CD4-positive, alpha-beta T cell treated with Interleukin-17A for 4 hours (primary cell): ENCODE measurements around the gene SHE.
A peak's percentile ranks its signal among the peaks of the same experiment; 100 is the strongest.
"Not testable (repeated sequence)": the region's sequence is repeated elsewhere in the genome, so short reads cannot be mapped to it uniquely, and the experiment has no call there.

ENCODE experiments used
- DNase-seq: peaks from one replicate; pipeline ENCODE4 v3.0.0-alpha.2; 2020; ENCODE audit warnings: mixed read lengths

SHE gene

DNA sequence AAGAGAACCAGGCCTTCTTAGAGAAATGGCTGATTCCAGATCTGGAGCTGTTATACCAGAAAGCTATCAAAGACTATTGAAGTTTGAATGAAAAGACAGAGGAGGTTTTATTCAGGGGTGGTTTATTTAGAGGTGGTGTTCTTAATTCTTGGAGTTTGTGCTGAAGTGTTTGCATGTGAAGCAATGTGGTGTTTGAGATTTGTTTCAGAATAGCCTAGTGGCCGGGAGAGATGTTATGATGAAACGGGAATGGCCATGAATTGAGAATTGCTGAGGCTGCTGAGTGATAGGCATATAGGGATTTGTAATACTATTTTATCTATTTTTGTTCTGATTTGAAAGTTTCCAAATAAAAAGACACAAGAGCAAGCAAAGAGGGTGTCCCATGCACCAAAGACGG lies 10.5 kb upstream of the SHE start:
- no peak for DNase-seq

GRCh38 chr1:154503898-154504297 lies 1.7 kb upstream of the SHE start:
- no peak for DNase-seq

GRCh38 chr1:154502744-154503115 lies 518 bp upstream of the SHE start:
- DNase-seq = no peak

- no peak for DNase-seq
These were observed 668 bp downstream of the SHE start for GRCh38 chr1:154501423-154502065.

GRCh38 chr1:154500533-154500932 lies 1.7 kb downstream of the SHE start:
- no peak for DNase-seq

GRCh38 chr1:154499446-154499845 lies 2.8 kb downstream of the SHE start:
- DNase-seq = no peak

DNA sequence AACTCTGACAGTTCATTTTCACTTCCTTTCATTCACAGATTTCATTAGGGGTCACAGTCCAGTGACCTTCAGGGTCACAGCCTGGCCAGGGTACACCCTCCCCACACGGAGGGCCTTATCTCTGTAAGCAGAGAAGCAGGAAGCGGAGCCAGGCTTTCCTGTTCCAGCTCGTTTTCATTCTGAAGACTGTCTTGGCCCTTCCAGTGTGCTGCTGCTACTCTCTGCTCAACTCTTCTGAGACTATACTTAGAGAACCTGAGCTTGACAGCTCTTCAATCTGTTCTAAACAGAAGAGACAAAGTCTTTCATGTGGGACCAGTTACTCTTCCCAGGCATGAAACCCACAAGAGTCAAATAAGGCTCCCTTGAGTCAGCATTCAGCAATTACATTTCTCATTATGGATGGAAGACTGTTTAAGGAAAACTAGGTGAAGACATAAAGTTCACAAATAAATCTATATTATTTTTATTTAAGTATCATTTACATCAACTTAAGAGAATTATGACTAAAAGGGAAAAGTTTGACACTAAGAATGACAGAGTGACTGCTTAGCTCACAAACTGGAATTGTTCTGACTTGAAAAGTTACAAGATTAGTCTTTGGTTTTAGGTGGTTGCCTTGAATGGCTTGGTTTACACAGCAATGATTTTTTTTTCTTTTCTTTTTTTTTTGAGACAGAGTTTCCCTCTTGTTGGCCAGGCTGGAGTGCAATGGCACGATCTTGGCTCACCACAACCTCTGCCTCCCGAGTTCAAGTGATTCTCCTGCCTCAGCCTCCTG lies 5.0 kb downstream of the SHE start:
- peak; percentile 27 for DNase-seq

- no peak for DNase-seq
These were observed 5.8 kb downstream of the SHE start for GRCh38 chr1:154496383-154496782.

GRCh38 chr1:154495496-154496273 lies 6.5 kb downstream of the SHE start:
- no peak for DNase-seq

- peak; percentile 45 for DNase-seq
These were observed 8.9 kb downstream of the SHE start for GRCh38 chr1:154493276-154493675.

DNA sequence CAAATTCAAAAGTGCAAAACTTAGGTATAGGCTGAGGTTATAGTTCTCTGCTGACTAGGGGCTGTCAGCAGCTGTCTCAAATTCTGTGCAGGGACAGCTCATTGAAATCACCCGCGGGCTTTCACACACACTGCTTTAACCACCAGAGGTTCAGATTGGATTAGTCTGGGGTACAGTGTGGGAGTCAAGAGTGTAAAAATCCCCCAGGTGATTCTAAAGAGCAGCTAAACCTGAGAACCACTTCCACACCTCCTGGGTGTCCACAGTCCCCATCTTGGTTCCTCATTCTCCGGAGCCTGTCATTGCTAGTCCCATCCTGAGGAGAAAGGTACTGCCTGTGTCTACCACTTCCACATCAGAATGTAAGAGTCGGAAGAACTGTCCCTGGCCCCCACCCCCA lies 10.1 kb downstream of the SHE start:
- no peak for DNase-seq

DNA sequence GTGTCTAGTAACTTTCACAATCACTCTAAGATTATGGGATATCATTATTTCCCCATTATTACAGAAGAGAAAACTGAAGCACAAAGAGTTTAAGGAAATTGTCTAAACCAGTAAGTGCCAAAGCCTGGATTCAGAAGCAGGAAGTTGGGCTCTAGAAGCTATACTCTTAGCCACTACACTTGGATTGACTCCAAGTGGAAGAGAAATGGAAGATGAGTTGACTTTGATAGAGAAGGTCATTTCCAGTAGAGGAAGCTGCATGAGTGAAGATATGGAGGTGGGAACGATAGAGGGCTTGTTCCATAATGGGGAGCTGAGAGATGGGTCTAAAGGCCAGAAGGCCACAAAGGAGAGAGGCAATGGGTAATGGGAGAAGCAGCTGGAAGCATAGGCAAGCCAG lies 11.9 kb downstream of the SHE start:
- no peak for DNase-seq

DNA sequence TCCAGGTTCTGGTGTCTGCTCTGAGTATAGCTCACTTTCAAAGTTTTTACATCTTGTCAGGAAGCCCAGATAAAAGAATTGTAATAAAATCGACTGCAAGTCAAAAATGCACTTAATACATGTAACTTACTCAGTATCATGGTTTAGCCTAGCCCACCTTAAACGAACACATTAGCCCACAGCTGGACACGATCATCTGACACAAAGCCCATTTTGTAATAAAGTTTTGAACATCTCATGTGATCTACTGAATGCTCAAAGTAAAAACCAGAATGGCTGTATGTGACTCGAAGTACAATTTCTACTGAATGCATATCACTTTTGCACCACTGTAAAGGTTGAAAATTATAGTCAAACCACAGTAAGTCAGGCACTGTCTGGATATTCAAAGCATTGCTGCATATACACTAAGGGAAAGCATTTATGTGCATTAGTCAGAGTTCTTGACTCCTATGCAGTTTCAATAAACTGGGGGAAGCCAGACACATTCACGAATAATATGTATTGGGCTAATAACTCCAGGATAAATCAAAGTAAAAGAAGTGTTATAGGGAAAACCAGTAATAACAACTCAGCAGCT lies 12.4 kb downstream of the SHE start:
- DNase-seq = no peak

- DNase-seq = no peak
These were observed 13.3 kb downstream of the SHE start for GRCh38 chr1:154488922-154489321.

DNA sequence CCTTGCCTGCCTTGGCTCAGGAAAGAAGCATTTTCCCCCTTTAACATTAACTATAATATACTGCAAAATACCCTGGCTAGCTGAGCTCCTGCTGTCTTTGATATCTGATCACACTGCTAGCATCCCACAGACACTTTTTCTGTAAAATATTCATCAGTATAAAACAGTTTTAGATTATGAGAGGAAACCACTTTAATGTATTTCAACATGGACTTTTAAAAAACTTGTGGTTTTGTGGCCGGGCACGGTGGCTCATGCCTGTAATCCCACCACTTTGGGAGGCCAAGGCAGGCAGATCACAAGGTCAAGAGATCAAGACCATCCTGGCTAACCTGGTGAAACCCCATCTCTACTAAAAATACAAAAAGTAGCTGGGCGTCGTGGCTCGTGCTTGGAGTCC lies 15.5 kb downstream of the SHE start:
- not testable (repeated sequence) for DNase-seq

GRCh38 chr1:154485910-154486496 lies 16.2 kb downstream of the SHE start:
- no peak for DNase-seq

- DNase-seq = no peak
These were observed 17.1 kb downstream of the SHE start for GRCh38 chr1:154485106-154485505.

DNA sequence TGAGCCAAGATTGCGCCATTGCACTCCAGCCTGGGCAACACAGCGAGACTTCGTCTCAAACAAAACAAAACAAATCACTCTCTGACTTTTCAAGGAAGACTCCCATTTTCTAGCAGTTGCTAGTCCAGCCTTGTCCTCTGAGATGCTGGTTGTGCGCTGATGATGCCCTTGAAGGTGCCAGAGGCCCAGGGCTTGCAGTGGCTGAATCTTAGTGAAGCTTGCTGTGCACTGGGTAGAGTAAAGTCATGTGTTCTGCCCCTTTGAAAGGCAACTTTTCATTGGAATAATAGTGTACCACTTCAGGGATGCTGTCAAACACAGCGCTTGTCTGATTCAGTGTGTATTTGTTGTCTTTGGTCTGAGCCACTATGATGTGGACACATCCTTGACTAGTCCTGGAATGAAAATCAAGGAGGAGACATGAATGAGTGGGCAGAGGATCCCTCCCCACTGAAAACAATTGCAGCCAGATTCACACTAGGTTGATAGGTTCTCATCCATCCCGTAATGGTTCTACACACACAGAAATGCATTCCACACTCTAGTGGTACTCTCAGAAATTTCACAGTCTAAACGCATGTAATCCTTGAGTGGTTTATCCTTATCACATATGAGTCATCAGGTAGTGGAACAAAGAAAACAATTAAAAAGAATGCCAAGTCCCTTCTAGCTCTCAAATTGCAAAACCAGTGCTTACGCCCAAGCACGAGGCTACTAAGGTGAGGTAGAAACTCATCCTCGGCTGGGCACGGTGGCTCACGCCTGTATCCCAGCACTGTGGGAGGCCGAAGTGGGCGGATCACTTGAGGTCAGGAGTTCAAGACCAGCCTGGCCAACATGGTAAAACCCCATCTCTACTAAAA lies 18.0 kb downstream of the SHE start:
- DNase-seq = no peak

DNA sequence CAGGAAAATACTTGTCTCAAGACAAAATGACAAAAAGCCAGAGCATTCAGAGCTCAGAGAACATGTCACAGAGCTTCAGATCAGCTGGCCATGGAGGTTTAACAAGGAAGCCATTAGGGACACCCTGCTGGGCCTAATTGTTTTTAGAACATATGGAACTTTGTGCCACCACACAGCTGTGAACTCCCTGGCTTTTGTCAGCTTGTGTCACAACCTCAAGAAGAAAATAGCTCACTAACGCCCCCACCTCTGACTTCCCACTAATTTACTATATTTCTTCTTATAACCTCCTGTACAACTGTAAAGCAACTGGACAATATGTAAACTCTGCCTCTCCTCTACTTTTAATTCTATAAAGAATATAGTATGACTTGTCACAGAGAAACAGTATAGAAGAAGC lies 21.2 kb downstream of the SHE start:
- no peak for DNase-seq

DNA sequence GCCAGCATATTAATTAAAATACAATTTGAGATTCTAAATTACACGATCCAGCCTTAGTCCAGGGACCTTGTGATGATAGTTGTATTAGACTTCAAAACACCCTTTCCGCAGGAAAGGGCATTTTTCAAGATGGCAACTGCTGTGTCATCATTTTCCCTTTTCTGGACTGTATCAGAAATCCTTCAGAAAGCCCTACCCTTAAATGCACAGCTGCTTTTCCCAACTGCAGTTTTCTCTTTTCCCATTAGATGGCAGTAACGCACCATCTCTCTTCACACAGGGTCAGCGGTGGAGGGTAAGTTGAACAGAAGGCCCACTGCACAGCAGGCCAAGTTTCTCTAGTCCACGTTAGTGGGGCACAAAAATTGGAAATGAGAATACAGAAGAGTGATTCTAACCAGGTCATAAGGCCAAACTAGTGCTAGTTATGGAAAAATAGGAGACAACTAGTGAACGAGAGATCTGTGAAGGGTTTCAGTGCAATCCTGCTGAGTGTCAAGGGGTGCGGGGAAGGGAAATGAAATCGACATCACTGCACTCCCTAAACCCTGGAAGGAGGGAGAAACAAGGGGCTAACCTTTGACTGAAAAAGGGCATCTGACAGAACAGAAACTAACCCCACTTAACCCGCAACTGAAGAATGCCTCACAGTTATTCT lies 22.3 kb downstream of the SHE start:
- peak; percentile 65 for DNase-seq

DNA sequence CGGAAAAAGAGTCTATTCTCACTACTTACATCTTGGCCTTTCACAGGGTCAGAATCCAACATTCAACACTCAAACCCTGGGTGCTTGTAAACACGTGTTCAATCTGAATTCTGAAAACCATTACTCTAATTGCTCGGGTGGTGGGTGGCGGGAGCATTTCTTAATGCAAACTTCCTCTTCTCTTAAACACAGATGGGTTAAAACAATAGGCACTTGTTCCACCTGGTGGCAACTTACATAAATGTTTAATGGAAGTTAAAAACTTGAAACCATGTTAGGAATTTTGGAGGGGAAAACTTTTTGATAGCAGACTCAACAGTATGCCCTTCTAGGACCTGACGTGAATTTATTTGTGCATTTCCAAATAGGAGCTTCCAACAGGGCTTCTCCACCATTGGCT lies 23.6 kb downstream of the SHE start:
- peak; percentile 54 for DNase-seq

- DNase-seq = no peak
These were observed 24.2 kb downstream of the SHE start for GRCh38 chr1:154478013-154478412.
